ENCODE results near the gene RAD51B. TPM values are rescaled to one million over a fixed set of nuclear protein-coding genes. Genes with fewer than 3 reads are reported as not detected.
A peak's percentile ranks its signal among the peaks of the same experiment; 100 is the strongest.

The RAD51B gene
- total and polyA plus RNA-seq, 2 donors (not counting 1 experiment from before 2014, with no cell fraction given): 4.6 to 16.3 TPM

DNA sequence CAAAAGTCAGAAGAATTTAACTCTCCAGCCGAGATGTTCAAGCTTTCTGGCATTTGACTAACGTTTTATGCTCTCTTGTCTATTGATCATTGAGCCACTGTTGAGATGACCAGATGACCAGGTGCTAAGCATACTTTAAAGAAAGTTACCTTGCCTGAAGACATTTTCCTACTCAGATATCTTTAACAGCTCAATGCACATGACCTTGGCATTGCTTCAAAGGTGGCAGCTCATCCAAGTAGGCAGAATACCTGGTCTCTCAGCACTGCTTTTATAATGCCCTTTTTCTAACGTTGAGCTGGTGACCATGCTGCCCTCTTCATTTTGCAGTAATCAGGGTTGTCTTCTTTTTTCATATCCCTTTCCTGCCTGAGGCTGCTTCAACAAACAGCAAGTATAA is 358.1 kb downstream of the RAD51B start:
- no peaks in the 10 kb centered on the region for H3K27me3 ChIP-seq (ENCODE audit: control insufficient read depth, insufficient read depth, low read length)
- H3K4me3 ChIP-seq (replicated peaks in 1 of 4; ENCODE audit: control extremely low read depth in 1 of 4, insufficient read depth in 1 of 4, low read depth in 3 of 4, low read length in 4 of 4): no peak overlapping the region
- no peak overlapping the region for H2AFZ ChIP-seq (ENCODE audit: low read length)
- no peaks in the 10 kb centered on the region for H3K36me3 ChIP-seq (ENCODE audit: control insufficient read depth, insufficient read depth, low read length)
- DNase-seq (ENCODE audit: low read depth in 2 of 2): no peak
- H3K9ac ChIP-seq (ENCODE audit: insufficient read depth, low read length): no peak overlapping the region
- no peaks in the 10 kb centered on the region for H4K20me1 ChIP-seq (ENCODE audit: control insufficient read depth, extremely low read depth, insufficient read depth, low read length)
- H3K9me3 ChIP-seq (ENCODE audit: control insufficient read depth, insufficient read depth, low read depth, low read length): no peaks in the 10 kb centered on the region
- no peak overlapping the region for H3K27ac ChIP-seq (ENCODE audit: insufficient read depth, low read length)
- no peak for TF ChIP-seq CTCF (conservative IDR thresholded peaks at IDR 0.05 in 1 of 2, IDR thresholded peaks at IDR 0.05 in 1 of 2; ENCODE audit: low read depth in 1 of 2, low read length in 2 of 2)
- no peak for TF ChIP-seq EZH2 (IDR thresholded peaks at IDR 0.05; ENCODE audit: low read length, missing control alignments)
- peaks cover 9% of the 10 kb centered on the region for H3K4me1 ChIP-seq (ENCODE audit: control insufficient read depth, extremely low read depth, insufficient read depth, low read length)
- no peaks in the 10 kb centered on the region for H3K79me2 ChIP-seq (ENCODE audit: control insufficient read depth, insufficient read depth, low read length)
- no peak overlapping the region for H3K4me2 ChIP-seq (ENCODE audit: extremely low read depth, insufficient read depth, low read length)

DNA sequence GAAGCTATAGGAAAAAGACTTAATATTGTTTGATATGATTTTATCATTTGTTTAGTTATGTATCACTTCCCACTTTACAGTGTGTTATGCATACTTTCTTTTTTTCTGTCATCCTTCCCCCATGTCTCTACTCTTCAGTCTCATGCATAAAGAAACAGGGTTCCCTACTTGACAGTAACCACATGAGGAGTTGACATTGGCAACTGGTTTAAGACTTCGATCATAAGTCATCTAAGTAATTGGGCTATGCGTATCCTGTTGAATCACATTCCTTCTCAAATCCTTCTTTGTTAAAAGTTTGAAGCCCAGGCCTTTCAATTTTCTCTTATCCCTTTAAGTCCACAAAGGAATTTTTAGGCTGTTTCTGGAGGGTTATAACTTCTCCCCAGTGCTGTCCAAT is 358.7 kb downstream of the RAD51B start:
- H3K79me2 ChIP-seq (ENCODE audit: control insufficient read depth, insufficient read depth, low read length): no peaks in the 10 kb centered on the region
- H3K4me2 ChIP-seq (ENCODE audit: extremely low read depth, insufficient read depth, low read length): no peak overlapping the region
- no peak overlapping the region for H3K4me3 ChIP-seq (replicated peaks in 1 of 4; ENCODE audit: control extremely low read depth in 1 of 4, insufficient read depth in 1 of 4, low read depth in 3 of 4, low read length in 4 of 4)
- H3K27ac ChIP-seq (ENCODE audit: insufficient read depth, low read length): no peak overlapping the region
- no peaks in the 10 kb centered on the region for H3K27me3 ChIP-seq (ENCODE audit: control insufficient read depth, insufficient read depth, low read length)
- no peaks in the 10 kb centered on the region for H3K36me3 ChIP-seq (ENCODE audit: control insufficient read depth, insufficient read depth, low read length)
- H4K20me1 ChIP-seq (ENCODE audit: control insufficient read depth, extremely low read depth, insufficient read depth, low read length): no peaks in the 10 kb centered on the region
- H3K9ac ChIP-seq (ENCODE audit: insufficient read depth, low read length): no peak overlapping the region
- DNase-seq (ENCODE audit: low read depth in 2 of 2): peak in 1 of 2 donors; percentile 77
- H3K9me3 ChIP-seq (ENCODE audit: control insufficient read depth, insufficient read depth, low read depth, low read length): no peaks in the 10 kb centered on the region
- no peak overlapping the region for H2AFZ ChIP-seq (ENCODE audit: low read length)
- H3K4me1 ChIP-seq (ENCODE audit: control insufficient read depth, extremely low read depth, insufficient read depth, low read length): peaks cover 9% of the 10 kb centered on the region
- TF ChIP-seq EZH2 (IDR thresholded peaks at IDR 0.05; ENCODE audit: low read length, missing control alignments): no peak
- TF ChIP-seq CTCF (conservative IDR thresholded peaks at IDR 0.05 in 1 of 2, IDR thresholded peaks at IDR 0.05 in 1 of 2; ENCODE audit: low read depth in 1 of 2, low read length in 2 of 2): no peak

- Histone ChIP-seq H3K79me2 (ENCODE audit: control insufficient read depth, insufficient read depth, low read length) (no peaks in the 10 kb centered on the region), H3K4me3 (replicated peaks in 1 of 4; ENCODE audit: control extremely low read depth in 1 of 4, insufficient read depth in 1 of 4, low read depth in 3 of 4, low read length in 4 of 4) (peak overlapping the region in 1 of 4 experiments; percentile 16), H3K4me2 (ENCODE audit: extremely low read depth, insufficient read depth, low read length) (peak overlapping the region; percentile 40), H3K9ac (ENCODE audit: insufficient read depth, low read length) (no peak overlapping the region), H3K36me3 (ENCODE audit: control insufficient read depth, insufficient read depth, low read length) (no peaks in the 10 kb centered on the region), H3K9me3 (ENCODE audit: control insufficient read depth, insufficient read depth, low read depth, low read length) (no peaks in the 10 kb centered on the region), H3K27ac (ENCODE audit: insufficient read depth, low read length) (no peak overlapping the region), H4K20me1 (ENCODE audit: control insufficient read depth, extremely low read depth, insufficient read depth, low read length) (no peaks in the 10 kb centered on the region), H2AFZ (ENCODE audit: low read length) (peak overlapping the region; percentile 38), H3K4me1 (ENCODE audit: control insufficient read depth, extremely low read depth, insufficient read depth, low read length) (peaks cover 9% of the 10 kb centered on the region), H3K27me3 (ENCODE audit: control insufficient read depth, insufficient read depth, low read length) (no peaks in the 10 kb centered on the region)
- TF ChIP-seq EZH2 (IDR thresholded peaks at IDR 0.05; ENCODE audit: low read length, missing control alignments) (no peak), CTCF (conservative IDR thresholded peaks at IDR 0.05 in 1 of 2, IDR thresholded peaks at IDR 0.05 in 1 of 2; ENCODE audit: low read depth in 1 of 2, low read length in 2 of 2) (no peak)
- DNase-seq (ENCODE audit: low read depth in 2 of 2): peak; percentile 64 to 75
Observed at GRCh38 chr14:68181519-68182326, 362.1 kb downstream of the RAD51B start.
